Vagina (tissue), 2 donors: Measurements from ENCODE around the gene ZNF423.

Source experiments
- CTCF ChIP-seq, 3 experiments: fragments of 450-650 bp in 2 of 3; fragments of 200-600 bp in 1 of 3; sonication (generic) in 1 of 3; IDR thresholded peaks; one replicate each; pipeline ENCODE4 v1.5.1; 2017 to 2019; ENCODE audit warnings: antibody characterized with exemption in 3 of 3, mild to moderate bottlenecking in 2 of 3, moderate library complexity in 2 of 3
- POLR2AphosphoS5 ChIP-seq, 2 donors: sonication (generic); formaldehyde crosslinking; IDR thresholded peaks; one replicate each; pipeline ENCODE4 v1.9.0; 2017; ENCODE audit warnings: antibody characterized with exemption in 2 of 2, mild to moderate bottlenecking in 2 of 2, low read depth in 1 of 2; ENCODE audit not compliant: insufficient read depth in 1 of 2

GRCh38 chr16:49619811-49620157 is 236.1 kb downstream of the ZNF423 start:
- TF ChIP-seq CTCF (IDR thresholded peaks at IDR 0.05), result no peak
- no peak for TF ChIP-seq POLR2AphosphoS5 (IDR thresholded peaks at IDR 0.05; ENCODE audit: insufficient read depth in 1 of 2, low read depth in 1 of 2)
